Parathyroid adenoma (tissue), 2 donors: ENCODE measurements around the gene KIF18B.

ENCODE experiments used
- H2AFZ ChIP-seq: fragments of 300-600 bp; sonication (generic); one replicate; pipeline ENCODE4 v1.7.0; 2017; ENCODE audit warnings: antibody characterized with exemption, mild to moderate bottlenecking
- H3K27ac ChIP-seq: fragments of 300-600 bp; sonication (generic); one replicate; pipeline ENCODE4 v1.7.0; 2017
- H3K27me3 ChIP-seq: fragments of 300-600 bp; sonication (generic); one replicate; pipeline ENCODE4 v1.7.0; 2017; ENCODE audit warnings: low read length; ENCODE audit not compliant: control insufficient read depth, insufficient read depth
- H3K36me3 ChIP-seq: fragments of 300-600 bp; sonication (generic); one replicate; pipeline ENCODE4 v1.7.0; 2017; ENCODE audit warnings: low read length; ENCODE audit not compliant: control insufficient read depth, insufficient read depth
- H3K4me1 ChIP-seq: fragments of 300-600 bp; sonication (generic); one replicate; pipeline ENCODE4 v1.7.0; 2017; ENCODE audit warnings: control low read depth
- H3K4me2 ChIP-seq: fragments of 300-600 bp; sonication (generic); one replicate; pipeline ENCODE4 v1.7.0; 2017; ENCODE audit warnings: low read length
- H3K4me3 ChIP-seq: fragments of 300-600 bp; sonication (generic); one replicate; pipeline ENCODE4 v1.7.0; 2017; ENCODE audit warnings: low read depth, low read length
- H3K79me2 ChIP-seq: fragments of 300-600 bp; sonication (generic); one replicate; pipeline ENCODE4 v1.7.0; 2017; ENCODE audit warnings: control low read depth
- H3K9ac ChIP-seq: fragments of 300-600 bp; sonication (generic); one replicate; pipeline ENCODE4 v1.7.0; 2017; ENCODE audit warnings: mild to moderate bottlenecking
- H3K9me3 ChIP-seq: fragments of 300-600 bp; sonication (generic); one replicate; pipeline ENCODE4 v1.7.0; 2017; ENCODE audit warnings: low read length; ENCODE audit not compliant: control insufficient read depth
- TF ChIP-seq, protein P1 (sequence below): fragments of 300-600 bp; sonication (generic); IDR thresholded peaks from one replicate; pipeline ENCODE4 v1.7.0; 2017; ENCODE audit warnings: antibody characterized with exemption, mild to moderate bottlenecking
- donor health status: primary hyperparathyroidism.

KIF18B gene

DNA sequence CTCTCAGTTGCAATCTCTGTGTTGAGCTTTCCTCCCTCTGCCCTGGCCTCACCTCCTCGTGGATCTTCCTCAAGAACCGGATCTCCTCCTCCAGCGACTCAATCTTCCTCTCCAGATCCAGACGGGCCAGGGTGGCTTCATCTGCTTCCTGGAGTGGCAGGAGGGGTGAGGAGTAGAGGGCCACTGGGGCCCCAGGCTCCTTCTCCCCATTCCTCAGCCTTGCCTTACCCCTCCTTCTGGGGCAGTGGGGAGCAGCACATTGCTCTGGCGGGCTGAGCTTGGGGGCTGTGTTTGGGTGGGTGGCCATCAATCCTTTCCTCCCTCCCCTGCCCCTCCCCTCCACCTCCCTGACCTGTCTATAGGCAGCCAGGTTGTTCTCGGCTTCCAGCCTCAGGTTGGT, 33.9 kb downstream of the KIF18B start:
- no peak overlapping the region for H2AFZ ChIP-seq
- H3K36me3 ChIP-seq, result no peaks in the 10 kb centered on the region
- no peaks in the 10 kb centered on the region for H3K4me1 ChIP-seq
- H3K9ac ChIP-seq, result no peak overlapping the region
- no peaks in the 10 kb centered on the region for H3K27me3 ChIP-seq
- TF ChIP-seq, protein P1, sequence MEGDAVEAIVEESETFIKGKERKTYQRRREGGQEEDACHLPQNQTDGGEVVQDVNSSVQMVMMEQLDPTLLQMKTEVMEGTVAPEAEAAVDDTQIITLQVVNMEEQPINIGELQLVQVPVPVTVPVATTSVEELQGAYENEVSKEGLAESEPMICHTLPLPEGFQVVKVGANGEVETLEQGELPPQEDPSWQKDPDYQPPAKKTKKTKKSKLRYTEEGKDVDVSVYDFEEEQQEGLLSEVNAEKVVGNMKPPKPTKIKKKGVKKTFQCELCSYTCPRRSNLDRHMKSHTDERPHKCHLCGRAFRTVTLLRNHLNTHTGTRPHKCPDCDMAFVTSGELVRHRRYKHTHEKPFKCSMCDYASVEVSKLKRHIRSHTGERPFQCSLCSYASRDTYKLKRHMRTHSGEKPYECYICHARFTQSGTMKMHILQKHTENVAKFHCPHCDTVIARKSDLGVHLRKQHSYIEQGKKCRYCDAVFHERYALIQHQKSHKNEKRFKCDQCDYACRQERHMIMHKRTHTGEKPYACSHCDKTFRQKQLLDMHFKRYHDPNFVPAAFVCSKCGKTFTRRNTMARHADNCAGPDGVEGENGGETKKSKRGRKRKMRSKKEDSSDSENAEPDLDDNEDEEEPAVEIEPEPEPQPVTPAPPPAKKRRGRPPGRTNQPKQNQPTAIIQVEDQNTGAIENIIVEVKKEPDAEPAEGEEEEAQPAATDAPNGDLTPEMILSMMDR, result no peak
- H3K27ac ChIP-seq, result no peak overlapping the region
- no peaks in the 10 kb centered on the region for H3K9me3 ChIP-seq
- H3K4me3 ChIP-seq, result no peak overlapping the region
- H3K79me2 ChIP-seq, result no peaks in the 10 kb centered on the region
- H3K4me2 ChIP-seq, result no peak overlapping the region

DNA sequence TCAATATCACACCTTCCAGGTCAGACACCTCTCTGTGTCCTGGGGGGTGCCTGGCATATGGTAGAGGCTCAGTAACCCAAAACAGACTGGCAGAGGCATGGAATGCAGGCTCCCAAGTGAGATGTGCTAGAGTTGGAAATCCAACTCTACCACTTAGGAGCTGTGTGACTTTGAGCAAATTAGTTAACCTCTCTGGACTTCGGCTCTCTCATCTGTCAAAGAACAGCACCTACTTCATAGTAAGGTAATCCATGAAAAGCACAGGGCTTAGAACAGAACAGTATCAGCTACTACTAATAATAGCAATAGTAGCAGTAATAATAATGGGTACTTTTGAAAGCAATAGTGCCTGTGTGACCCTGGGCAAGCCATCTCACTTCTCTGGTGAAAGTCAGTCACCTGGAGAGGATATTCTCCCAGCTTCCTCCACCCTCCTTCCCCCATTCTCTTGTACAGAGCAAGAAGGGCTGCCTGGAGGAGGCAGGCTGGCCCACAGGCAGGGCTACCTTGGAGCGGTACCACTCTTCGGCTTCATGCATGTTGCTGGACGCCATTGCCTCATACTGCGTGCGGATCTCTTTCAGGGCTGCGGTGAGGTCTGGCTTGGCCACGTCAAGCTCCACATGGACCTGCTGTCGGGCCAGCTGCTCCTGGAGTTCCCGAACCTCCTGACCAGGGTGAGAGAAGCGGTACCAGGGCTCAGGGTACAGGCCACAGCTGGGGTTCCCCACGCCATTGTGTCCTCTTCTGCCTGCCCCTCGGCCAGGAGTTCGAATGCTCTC, 34.6 kb downstream of the KIF18B start:
- Histone ChIP-seq H3K36me3 (no peaks in the 10 kb centered on the region), H3K9ac (no peak overlapping the region), H3K79me2 (no peaks in the 10 kb centered on the region), H3K27ac (no peak overlapping the region), H3K4me1 (no peaks in the 10 kb centered on the region), H3K4me2 (no peak overlapping the region), H3K27me3 (no peaks in the 10 kb centered on the region), H3K9me3 (no peaks in the 10 kb centered on the region), H3K4me3 (no peak overlapping the region), H2AFZ (no peak overlapping the region)
- TF ChIP-seq, protein P1, result no peak

DNA sequence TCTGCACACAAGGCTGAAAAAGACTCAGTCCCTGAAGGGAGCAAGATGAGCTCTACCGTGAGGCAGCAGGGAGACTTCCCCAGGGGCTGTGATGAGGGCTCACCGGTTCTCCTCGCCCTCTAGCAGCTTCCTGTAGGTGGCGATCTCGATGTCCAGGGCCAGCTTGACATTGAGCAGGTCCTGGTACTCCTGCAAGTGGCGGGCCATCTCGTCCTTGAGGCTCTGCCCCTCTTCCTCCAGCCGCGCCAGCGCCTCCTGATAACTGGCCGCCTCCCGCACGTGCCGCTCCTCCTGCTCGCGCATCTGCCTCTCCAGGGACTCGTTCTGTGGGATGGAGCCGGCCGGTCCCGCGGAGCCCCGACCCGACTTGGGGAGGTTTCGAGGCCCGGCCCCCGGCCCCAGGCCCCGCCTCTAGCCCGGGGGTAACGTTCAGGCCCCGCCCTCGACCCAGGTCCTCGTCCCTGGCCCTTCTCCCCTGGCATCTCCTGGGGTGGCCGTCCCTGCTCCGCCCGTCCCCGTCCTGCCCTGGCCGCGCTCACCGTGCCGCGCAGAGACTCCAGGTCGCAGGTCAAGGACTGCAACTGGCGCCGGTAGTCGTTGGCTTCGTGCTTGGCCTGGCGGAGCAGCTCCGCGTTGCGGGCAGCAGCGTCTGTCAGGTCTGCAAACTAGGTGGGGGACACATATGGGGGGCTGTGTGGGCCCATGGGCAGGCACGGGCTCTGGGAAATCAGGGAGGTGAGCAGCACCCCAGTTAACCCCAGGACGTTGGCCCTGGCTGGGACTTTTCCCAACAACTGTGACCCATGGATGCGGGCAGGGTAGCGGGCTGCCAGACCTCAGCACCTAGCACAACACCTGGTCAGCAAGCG, 36.2 kb downstream of the KIF18B start:
- Histone ChIP-seq H3K4me2 (peak overlapping the region; percentile 39), H3K36me3 (no peaks in the 10 kb centered on the region), H3K79me2 (no peaks in the 10 kb centered on the region), H2AFZ (peak overlapping the region; percentile 31), H3K9ac (no peak overlapping the region), H3K4me1 (no peaks in the 10 kb centered on the region), H3K27ac (no peak overlapping the region), H3K27me3 (no peaks in the 10 kb centered on the region), H3K9me3 (no peaks in the 10 kb centered on the region), H3K4me3 (no peak overlapping the region)
- TF ChIP-seq, protein P1, result peak; percentile 29

DNA sequence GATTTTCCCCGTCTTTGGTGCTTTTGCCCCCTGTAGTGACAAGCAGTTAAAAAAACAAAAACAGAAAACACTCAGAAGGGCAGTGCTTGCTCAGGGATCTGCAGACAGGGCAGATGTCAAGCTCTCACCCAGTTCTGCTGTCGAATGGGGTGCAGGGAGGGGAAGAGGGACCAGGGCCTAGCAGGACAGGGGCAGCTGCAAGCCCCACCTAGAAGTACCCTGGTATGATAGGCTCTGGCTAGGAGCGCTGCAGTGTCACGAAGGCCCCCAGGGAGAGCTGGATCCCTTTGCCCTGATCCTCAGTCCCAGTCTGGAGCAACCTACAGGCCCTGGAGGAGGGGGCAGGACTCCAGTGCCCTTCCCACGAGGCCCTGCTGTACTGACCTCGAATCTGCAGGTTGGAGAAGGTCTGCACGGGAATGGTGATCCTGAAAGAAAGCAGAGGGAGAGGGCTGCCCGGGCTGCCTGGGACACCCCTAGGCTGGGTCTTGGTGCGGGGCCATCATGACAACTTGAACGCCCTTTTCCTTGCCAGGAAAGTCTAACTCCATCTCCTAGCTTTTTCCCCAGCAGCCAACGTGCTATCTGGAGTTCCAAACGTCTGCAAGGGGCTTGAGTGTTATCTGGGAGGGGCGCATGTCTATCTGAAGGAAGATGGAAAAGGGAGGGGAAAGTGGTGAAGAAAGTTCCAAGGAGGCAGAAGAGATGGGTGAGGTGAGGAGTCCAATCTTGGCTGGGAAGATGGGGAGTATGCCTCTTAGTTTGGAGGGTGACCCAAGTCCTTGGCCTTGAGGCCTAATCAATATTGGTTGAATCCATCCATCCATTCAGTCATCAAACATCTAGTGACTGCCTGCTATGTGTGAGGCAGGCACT, 37.1 kb downstream of the KIF18B start:
- Histone ChIP-seq H3K4me1 (no peaks in the 10 kb centered on the region), H3K9me3 (no peaks in the 10 kb centered on the region), H2AFZ (peak overlapping the region; percentile 31), H3K9ac (no peak overlapping the region), H3K36me3 (no peaks in the 10 kb centered on the region), H3K4me2 (no peak overlapping the region), H3K4me3 (no peak overlapping the region), H3K27ac (no peak overlapping the region), H3K79me2 (no peaks in the 10 kb centered on the region), H3K27me3 (no peaks in the 10 kb centered on the region)
- TF ChIP-seq, protein P1, result no peak
